M059J (cell line): ENCODE measurements around the gene LARGE1. TPM values are rescaled to one million over a fixed set of nuclear protein-coding genes. Genes with fewer than 3 reads are reported as not detected.
A peak's percentile ranks its signal among the peaks of the same experiment; 100 is the strongest.

Experiments
- DNase-seq: peaks from one replicate; pipeline ENCODE4 v3.0.0-alpha.2; 2012; ENCODE audit warnings: low read depth
- total RNA-seq: library from RNA; depleted of rRNA; stranded (reverse); fragments of >200 nt; shearing (Covaris generic); gene quantifications from 2 replicates; pipeline ENCODE4 v1.2.3, GENCODE V29; 2014

Gene LARGE1
- total RNA-seq, 1 experiment from 2014 or later = 3.4 TPM

- DNase-seq = no peak
Observed at GRCh38 chr22:33776491-33776890, 143.8 kb downstream of the LARGE1 start.

- no peak for DNase-seq
Observed at GRCh38 chr22:33774781-33775180, 145.5 kb downstream of the LARGE1 start.

GRCh38 chr22:33772745-33773144 lies 147.5 kb downstream of the LARGE1 start:
- DNase-seq = no peak

GRCh38 chr22:33771136-33771535 lies 149.1 kb downstream of the LARGE1 start:
- no peak for DNase-seq

- no peak for DNase-seq
Observed at GRCh38 chr22:33770723-33771122, 149.6 kb downstream of the LARGE1 start.

GRCh38 chr22:33766091-33766490 lies 154.2 kb downstream of the LARGE1 start:
- DNase-seq = no peak

GRCh38 chr22:33758961-33759360 lies 161.3 kb downstream of the LARGE1 start:
- DNase-seq = no peak

- no peak for DNase-seq
Observed at GRCh38 chr22:33757802-33758483, 162.3 kb downstream of the LARGE1 start.

GRCh38 chr22:33757041-33757801 lies 163.1 kb downstream of the LARGE1 start:
- DNase-seq = no peak

- no peak for DNase-seq
Observed at GRCh38 chr22:33756508-33756949, 163.7 kb downstream of the LARGE1 start.

- DNase-seq = no peak
Observed at GRCh38 chr22:33748714-33749113, 171.6 kb downstream of the LARGE1 start.

- no peak for DNase-seq
Observed at GRCh38 chr22:33747576-33748180, 172.6 kb downstream of the LARGE1 start.

GRCh38 chr22:33747029-33747428 lies 173.2 kb downstream of the LARGE1 start:
- no peak for DNase-seq

GRCh38 chr22:33746501-33746928 lies 173.8 kb downstream of the LARGE1 start:
- DNase-seq = no peak

- DNase-seq = no peak
Observed at GRCh38 chr22:33745501-33745900, 174.8 kb downstream of the LARGE1 start.

- no peak for DNase-seq
Observed at GRCh38 chr22:33743756-33744155, 176.5 kb downstream of the LARGE1 start.

GRCh38 chr22:33741025-33741424 lies 179.3 kb downstream of the LARGE1 start:
- DNase-seq = no peak

GRCh38 chr22:33739516-33739915 lies 180.8 kb downstream of the LARGE1 start:
- DNase-seq = no peak

GRCh38 chr22:33737662-33738061 lies 182.6 kb downstream of the LARGE1 start:
- no peak for DNase-seq

GRCh38 chr22:33735978-33736377 lies 184.3 kb downstream of the LARGE1 start:
- DNase-seq = no peak

GRCh38 chr22:33728847-33729246 lies 191.4 kb downstream of the LARGE1 start:
- DNase-seq = no peak

- peak; percentile 33 for DNase-seq
Observed at GRCh38 chr22:33726294-33726734, 194.0 kb downstream of the LARGE1 start.

GRCh38 chr22:33723915-33724314 lies 196.4 kb downstream of the LARGE1 start:
- DNase-seq = no peak
